K562 (cell line): ENCODE measurements around the gene BMP15. TPM values are rescaled to one million over a fixed set of nuclear protein-coding genes. Genes with fewer than 3 reads are reported as not detected.

ENCODE experiments used
- ATAC-seq: fragments of 200-7000 bp; cut with Tn5 transposase; 3 replicates; pipeline ENCODE4 v1.9.1; 2020; ENCODE audit warnings: moderate library complexity
- BruUV-seq: library from RNA; stranded (reverse); fragments of 400-500 nt; replicated peaks from 2 replicates; lab custom pipeline; 2021; lab: Mats Ljungman, UMichigan
- CTCF ChIA-PET: fragments of 300-600 bp; formaldehyde crosslinking; extraction: SDS; loops from one replicate; lab custom pipeline; 2021; ENCODE audit warnings: low intra/inter-chr PET ratio; lab: Yijun Ruan, JAX
- POLR2A ChIA-PET: fragments of 300-600, 350-650 bp; sonication (Branson Sonifier 250); formaldehyde crosslinking; extraction: SDS; loops from one replicate; lab custom pipeline; 2021; ENCODE audit warnings: antibody characterized with exemption, inconsistent platforms; lab: Yijun Ruan, JAX
- DNase-seq, 4 experiments: peaks; one replicate each; pipeline versions ENCODE4 v3.0.0 to v3.0.0-alpha.2; 2011 to 2018; ENCODE audit warnings: low spot score in 3 of 4, mixed read lengths in 3 of 4; ENCODE audit errors: extremely low read depth in 1 of 4
- FAIRE-seq: peaks from 2 replicates; lab custom pipeline; 2011; peaks lifted over from hg19 to GRCh38; lab: Jason Lieb, UNC
- H2AFZ ChIP-seq: 2 replicates; pipeline ENCODE4 v1.6.0; 2011; ENCODE audit warnings: low read depth, low read length, control low read depth, inconsistent platforms
- H3K27ac ChIP-seq: fragments of 200-600 bp; 3 replicates; pipeline ENCODE4 v1.8.0; 2011; ENCODE audit warnings: low read depth, mild to moderate bottlenecking, control low read depth, inconsistent platforms, low read length, moderate library complexity, mixed read lengths; ENCODE audit errors: extremely low read depth
- H3K27me3 ChIP-seq, 2 experiments: fragments of 300-600 bp in 1 of 2; 2 replicates in 1 of 2; 3 replicates in 1 of 2; pipeline versions ENCODE4 v1.6.0 to v1.8.0; 2011; ENCODE audit warnings: inconsistent platforms in 2 of 2, low read length in 2 of 2, mild to moderate bottlenecking in 1 of 2, mixed read lengths in 1 of 2, moderate library complexity in 1 of 2; ENCODE audit not compliant: control insufficient read depth in 2 of 2, insufficient read depth in 2 of 2
- H3K36me3 ChIP-seq: fragments of 300-600 bp; 3 replicates; pipeline ENCODE4 v1.8.0; 2011; ENCODE audit warnings: mild to moderate bottlenecking, low read length, inconsistent platforms; ENCODE audit not compliant: control insufficient read depth, insufficient read depth
- H3K4me1 ChIP-seq, 2 experiments: fragments of 200-600 bp in 1 of 2; replicated peaks in 1 of 2; 2 replicates in 1 of 2; 3 replicates in 1 of 2; pipeline versions ENCODE4 v1.5.1 to v1.8.0; 2011; ENCODE audit warnings: inconsistent platforms in 2 of 2, low read length in 2 of 2, mild to moderate bottlenecking in 1 of 2, mixed read lengths in 1 of 2, moderate library complexity in 1 of 2; ENCODE audit not compliant: control insufficient read depth in 2 of 2, insufficient read depth in 2 of 2
- H3K4me2 ChIP-seq: 2 replicates; pipeline ENCODE4 v1.6.1; 2011; ENCODE audit warnings: low read length, control low read depth, inconsistent platforms, mixed read lengths; ENCODE audit not compliant: insufficient read depth
- H3K4me3 ChIP-seq: fragments of 200-600 bp; sonication (generic), shearing (Covaris generic); 2 replicates; pipeline ENCODE4 v1.5.1; 2016; ENCODE audit warnings: control low read depth, inconsistent platforms
- H3K79me2 ChIP-seq: fragments of 200-600 bp; 3 replicates; pipeline ENCODE4 v1.8.0; 2011; ENCODE audit warnings: low read length, inconsistent platforms; ENCODE audit not compliant: control insufficient read depth, insufficient read depth
- H3K9ac ChIP-seq, 2 experiments: 2 replicates each; pipeline versions ENCODE4 v1.6.0 to v1.6.1; 2011; ENCODE audit warnings: low read depth in 2 of 2, low read length in 2 of 2, control low read depth in 1 of 2, inconsistent platforms in 1 of 2, mild to moderate bottlenecking in 1 of 2, mixed read lengths in 1 of 2; ENCODE audit not compliant: insufficient read depth in 1 of 2
- H3K9me1 ChIP-seq: one replicate; pipeline ENCODE4 v1.6.0; 2011; ENCODE audit warnings: inconsistent platforms, mild to moderate bottlenecking, low read length, moderate library complexity; ENCODE audit not compliant: control insufficient read depth, insufficient read depth
- H3K9me3 ChIP-seq: replicated peaks from 2 replicates; pipeline ENCODE4 v1.5.1; 2011; ENCODE audit warnings: low read depth, low read length, inconsistent platforms; ENCODE audit not compliant: control insufficient read depth, insufficient read depth
- H4K20me1 ChIP-seq: replicated peaks from 2 replicates; pipeline ENCODE4 v1.6.1; 2011; ENCODE audit warnings: low read length, inconsistent platforms, mixed read lengths; ENCODE audit not compliant: control insufficient read depth, insufficient read depth
- ADNP ChIP-seq: fragments of 200-800 bp; sonication (Bioruptor generic); IDR thresholded peaks from 2 replicates; pipeline ENCODE4 v1.6.1; 2016; ENCODE audit warnings: missing genetic modification characterization, missing compliant biosample characterization
- ARID3A ChIP-seq: IDR thresholded peaks from 2 replicates; pipeline ENCODE4 v1.6.1; 2012; ENCODE audit warnings: low read depth, low read length, improper control_type of control experiment, borderline replicate concordance
- CREBBP ChIP-seq: IDR thresholded peaks from one replicate; pipeline ENCODE4 v1.6.1; 2012; ENCODE audit warnings: low read depth, mild to moderate bottlenecking, control low read depth, inconsistent platforms, low read length
- HMBOX1 ChIP-seq: sonication (generic); IDR thresholded peaks from 2 replicates; pipeline ENCODE4 v1.6.1; 2016
- RAD21 ChIP-seq, 2 experiments: fragments of 250-450 bp in 1 of 2; fragments of 450-650 bp in 1 of 2; sonication (Bioruptor Pico) in 1 of 2; formaldehyde crosslinking in 1 of 2; IDR thresholded peaks in 1 of 2; conservative IDR thresholded peaks in 1 of 2; 2 replicates each; pipeline versions ENCODE4 v1.4.0 to v1.8.0; 2020 to 2022; ENCODE audit warnings: mild to moderate bottlenecking in 2 of 2, moderate library complexity in 1 of 2
- SMC3 ChIP-seq: conservative IDR thresholded peaks from 2 replicates; pipeline ENCODE4 v1.6.1; 2011; ENCODE audit warnings: low read depth, low read length, improper control_type of control experiment; ENCODE audit not compliant: insufficient read depth
- ZBTB8A ChIP-seq: fragments of 450-650 bp; IDR thresholded peaks from 2 replicates; pipeline ENCODE4 v1.6.1; 2018; ENCODE audit warnings: mild to moderate bottlenecking, moderate library complexity; ENCODE audit not compliant: partially characterized antibody
- ZNF165 ChIP-seq: fragments of 250-450 bp; sonication (Bioruptor Pico); IDR thresholded peaks from 2 replicates; pipeline ENCODE4 v1.4.0; 2020; ENCODE audit warnings: borderline replicate concordance
- in situ Hi-C: fragments of 300-500 bp; cut with MboI; formaldehyde crosslinking; loops from 4 replicates; pipeline ENCODE4 v1.15.0; 2018; ENCODE audit warnings: inconsistent platforms, mixed read lengths
- intact Hi-C: fragments of 100-400 bp; cut with micrococcal nuclease; formaldehyde crosslinking; loops from 2 replicates; pipeline ENCODE4 v1.14.2; 2022
- polyA plus RNA-seq, 8 experiments: library from polyadenylated mRNA; depleted of rRNA in 4 of 8; stranded (reverse) in 5 of 8; unstranded in 3 of 8; fragments of >200 nt; fragmentation: Nextera tagmentation in 2 of 8; fragmentation: Illumina TruSeq in 1 of 8; extraction: Ambion mirVana in 2 of 8; extraction: Trizol in 1 of 8; gene quantifications; 2 replicates each; pipeline versions ENCODE4 v1.2.1 to v1.2.3, GENCODE V29; 2011 to 2014; ENCODE audit warnings: inconsistent platforms in 1 of 8, missing spikeins in 1 of 8
- total RNA-seq, 7 experiments: library from RNA; depleted of rRNA in 6 of 7; stranded (reverse); fragments of >200 nt in 6 of 7; fragmentation: Illumina TruSeq in 2 of 7; extraction: Trizol in 2 of 7; gene quantifications; 2 replicates each; pipeline versions ENCODE4 v1.2.1 to v1.2.3, GENCODE V29; 2011 to 2021; ENCODE audit warnings: low replicate concordance in 1 of 7
- TF ChIP-seq, protein P1 (sequence below): sonication (generic); formaldehyde crosslinking; IDR thresholded peaks from 2 replicates; pipeline ENCODE4 v1.8.0; 2023; ENCODE audit warnings: mild to moderate bottlenecking, missing genetic modification reagents
- TF ChIP-seq, protein P2 (sequence below): fragments of 250-450 bp; sonication (Bioruptor Pico); IDR thresholded peaks from 2 replicates; pipeline ENCODE4 v1.6.1; 2021; ENCODE audit warnings: mild to moderate bottlenecking
- TF ChIP-seq, protein P3 (sequence below), 3 experiments: IDR thresholded peaks in 2 of 3; conservative IDR thresholded peaks in 1 of 3; 2 replicates each; pipeline ENCODE4 v1.5.1; 2011 to 2012; ENCODE audit warnings: low read length in 3 of 3, mild to moderate bottlenecking in 3 of 3, control low read depth in 2 of 3, improper control_type of control experiment in 1 of 3, inconsistent platforms in 1 of 3, low read depth in 1 of 3, mixed read lengths in 1 of 3, moderate library complexity in 1 of 3; ENCODE audit not compliant: insufficient read depth in 2 of 3

BMP15 gene
- total and polyA plus RNA-seq, 9 of the 15 experiments (the other 6 are each of a cell fraction or from before 2014, with no cell fraction given), result not detected

DNA sequence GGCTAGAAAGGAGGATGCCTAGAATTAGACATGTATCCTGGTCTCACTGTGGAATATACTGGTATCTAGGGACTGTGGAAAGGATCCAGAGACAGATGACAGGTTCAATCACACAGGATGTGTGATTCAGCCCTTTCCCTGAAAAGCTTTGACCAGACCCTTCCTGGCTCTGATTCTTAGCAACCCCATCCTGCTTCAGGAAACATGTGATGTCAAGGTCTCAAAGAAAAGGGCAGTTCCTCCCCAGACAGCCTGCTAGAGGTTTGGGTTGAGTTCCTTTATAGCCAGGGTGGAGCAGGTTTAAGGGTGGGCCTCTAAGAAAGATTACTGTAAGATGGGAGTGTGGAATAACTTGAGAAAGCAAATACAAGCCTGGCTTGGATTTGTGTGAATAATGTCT is 3.0 kb downstream of the BMP15 start (continued):
- no peak for TF ChIP-seq HMBOX1
- TF ChIP-seq ADNP (tag), result no peak
- TF ChIP-seq, protein P1, sequence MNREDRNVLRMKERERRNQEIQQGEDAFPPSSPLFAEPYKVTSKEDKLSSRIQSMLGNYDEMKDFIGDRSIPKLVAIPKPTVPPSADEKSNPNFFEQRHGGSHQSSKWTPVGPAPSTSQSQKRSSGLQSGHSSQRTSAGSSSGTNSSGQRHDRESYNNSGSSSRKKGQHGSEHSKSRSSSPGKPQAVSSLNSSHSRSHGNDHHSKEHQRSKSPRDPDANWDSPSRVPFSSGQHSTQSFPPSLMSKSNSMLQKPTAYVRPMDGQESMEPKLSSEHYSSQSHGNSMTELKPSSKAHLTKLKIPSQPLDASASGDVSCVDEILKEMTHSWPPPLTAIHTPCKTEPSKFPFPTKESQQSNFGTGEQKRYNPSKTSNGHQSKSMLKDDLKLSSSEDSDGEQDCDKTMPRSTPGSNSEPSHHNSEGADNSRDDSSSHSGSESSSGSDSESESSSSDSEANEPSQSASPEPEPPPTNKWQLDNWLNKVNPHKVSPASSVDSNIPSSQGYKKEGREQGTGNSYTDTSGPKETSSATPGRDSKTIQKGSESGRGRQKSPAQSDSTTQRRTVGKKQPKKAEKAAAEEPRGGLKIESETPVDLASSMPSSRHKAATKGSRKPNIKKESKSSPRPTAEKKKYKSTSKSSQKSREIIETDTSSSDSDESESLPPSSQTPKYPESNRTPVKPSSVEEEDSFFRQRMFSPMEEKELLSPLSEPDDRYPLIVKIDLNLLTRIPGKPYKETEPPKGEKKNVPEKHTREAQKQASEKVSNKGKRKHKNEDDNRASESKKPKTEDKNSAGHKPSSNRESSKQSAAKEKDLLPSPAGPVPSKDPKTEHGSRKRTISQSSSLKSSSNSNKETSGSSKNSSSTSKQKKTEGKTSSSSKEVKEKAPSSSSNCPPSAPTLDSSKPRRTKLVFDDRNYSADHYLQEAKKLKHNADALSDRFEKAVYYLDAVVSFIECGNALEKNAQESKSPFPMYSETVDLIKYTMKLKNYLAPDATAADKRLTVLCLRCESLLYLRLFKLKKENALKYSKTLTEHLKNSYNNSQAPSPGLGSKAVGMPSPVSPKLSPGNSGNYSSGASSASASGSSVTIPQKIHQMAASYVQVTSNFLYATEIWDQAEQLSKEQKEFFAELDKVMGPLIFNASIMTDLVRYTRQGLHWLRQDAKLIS (CRISPR knock-in tag), result no peak
- no peak for TF ChIP-seq CREBBP
- TF ChIP-seq, protein P2, sequence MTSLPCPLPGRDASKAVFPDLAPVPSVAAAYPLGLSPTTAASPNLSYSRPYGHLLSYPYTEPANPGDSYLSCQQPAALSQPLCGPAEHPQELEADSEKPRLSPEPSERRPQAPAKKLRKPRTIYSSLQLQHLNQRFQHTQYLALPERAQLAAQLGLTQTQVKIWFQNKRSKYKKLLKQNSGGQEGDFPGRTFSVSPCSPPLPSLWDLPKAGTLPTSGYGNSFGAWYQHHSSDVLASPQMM, result no peak
- no peak for TF ChIP-seq ZBTB8A

DNA sequence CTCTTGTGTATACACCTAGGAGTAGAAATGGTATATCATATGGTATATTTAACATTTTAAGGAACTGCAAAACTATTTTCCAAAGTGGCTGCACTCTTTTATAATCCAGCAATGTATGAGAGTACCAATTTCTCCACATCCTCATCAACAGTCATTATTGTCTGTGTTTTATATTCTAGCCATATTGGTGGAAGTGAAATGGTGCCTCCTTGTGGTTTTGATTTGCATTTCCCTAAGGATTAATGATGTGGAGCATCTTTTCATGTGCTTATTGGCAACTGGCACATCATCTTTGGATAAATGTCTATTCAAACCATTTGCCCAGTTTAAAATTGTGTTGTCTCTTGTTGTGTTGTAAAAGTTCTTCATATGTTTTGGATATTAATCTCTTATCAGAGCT is 9.6 kb downstream of the BMP15 start:
- intact Hi-C loops, result loop anchor here (5.0 kb wide), 1 partner anchor 228 kb away; no protein-coding TSS in a partner anchor

More for the DNA sequence above, 9.6 kb downstream of the BMP15 start:
- in situ Hi-C loops, result no loop called here
- no TSS peak for BruUV-seq
- DNase-seq (peak in 1 of 4 experiments; percentile 6), FAIRE-seq (no peak), ATAC-seq (no peak)
- CTCF ChIA-PET, result no interaction called here
- H3K9me3 ChIP-seq, result no peaks in the 10 kb centered on the region
- H3K36me3 ChIP-seq, result no peaks in the 10 kb centered on the region
- H3K4me2 ChIP-seq, result no peak overlapping the region
- no peaks in the 10 kb centered on the region for H3K79me2 ChIP-seq
- H3K9ac ChIP-seq, result no peak overlapping the region
- no peaks in the 10 kb centered on the region for H3K9me1 ChIP-seq
- peak; percentile 15; the same call in 1 of the 2 replicates for TF ChIP-seq ARID3A
- 0 out of 2 replicates have a peak, but pooled peaks have one; percentile 13 for TF ChIP-seq SMC3
- TF ChIP-seq, protein P3, sequence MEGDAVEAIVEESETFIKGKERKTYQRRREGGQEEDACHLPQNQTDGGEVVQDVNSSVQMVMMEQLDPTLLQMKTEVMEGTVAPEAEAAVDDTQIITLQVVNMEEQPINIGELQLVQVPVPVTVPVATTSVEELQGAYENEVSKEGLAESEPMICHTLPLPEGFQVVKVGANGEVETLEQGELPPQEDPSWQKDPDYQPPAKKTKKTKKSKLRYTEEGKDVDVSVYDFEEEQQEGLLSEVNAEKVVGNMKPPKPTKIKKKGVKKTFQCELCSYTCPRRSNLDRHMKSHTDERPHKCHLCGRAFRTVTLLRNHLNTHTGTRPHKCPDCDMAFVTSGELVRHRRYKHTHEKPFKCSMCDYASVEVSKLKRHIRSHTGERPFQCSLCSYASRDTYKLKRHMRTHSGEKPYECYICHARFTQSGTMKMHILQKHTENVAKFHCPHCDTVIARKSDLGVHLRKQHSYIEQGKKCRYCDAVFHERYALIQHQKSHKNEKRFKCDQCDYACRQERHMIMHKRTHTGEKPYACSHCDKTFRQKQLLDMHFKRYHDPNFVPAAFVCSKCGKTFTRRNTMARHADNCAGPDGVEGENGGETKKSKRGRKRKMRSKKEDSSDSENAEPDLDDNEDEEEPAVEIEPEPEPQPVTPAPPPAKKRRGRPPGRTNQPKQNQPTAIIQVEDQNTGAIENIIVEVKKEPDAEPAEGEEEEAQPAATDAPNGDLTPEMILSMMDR (IDR thresholded peaks at IDR 0.05 in 2 of 3, conservative IDR thresholded peaks at IDR 0.05 in 1 of 3; ENCODE audit: insufficient read depth in 2 of 3, low read depth in 1 of 3, low read length in 3 of 3), result peak; percentile 16 to 47 (median 19); a peak in 3 of 6 replicates
- no peak for TF ChIP-seq ZNF165 (CRISPR knock-in tag)
- peak in 1 of 2 experiments; percentile 41; a peak in 2 of 4 replicates for TF ChIP-seq RAD21 (CRISPR knock-in tag; conservative IDR thresholded peaks at IDR 0.05 in 1 of 2, IDR thresholded peaks at IDR 0.05 in 1 of 2)
- POLR2A ChIA-PET, result no interaction called here
- no peaks in the 10 kb centered on the region for H3K4me1 ChIP-seq
- no peak overlapping the region for H3K4me3 ChIP-seq
- no peaks in the 10 kb centered on the region for H3K27me3 ChIP-seq
- no peak overlapping the region for H3K27ac ChIP-seq
- no peak overlapping the region for H2AFZ ChIP-seq
- H4K20me1 ChIP-seq, result no peaks in the 10 kb centered on the region
